Right hindlimb (tissue), 1 donor: ENCODE measurements around the gene GRM5.
"Not testable (repeated sequence)": the region's sequence is repeated elsewhere in the genome, so short reads cannot be mapped to it uniquely, and the experiment has no call there.

ENCODE experiments used
- DNase-seq: peaks from one replicate; pipeline ENCODE4 v3.0.0-alpha.2; 2018

GRM5 gene

GRCh38 chr11:88484873-88485621 is 580.7 kb downstream of the GRM5 start:
- DNase-seq: no peak

GRCh38 chr11:88482871-88483301 is 582.9 kb downstream of the GRM5 start:
- DNase-seq: no peak

- peak; percentile 80 for DNase-seq
Observed at GRCh38 chr11:88480223-88480622, 585.6 kb downstream of the GRM5 start.

DNA sequence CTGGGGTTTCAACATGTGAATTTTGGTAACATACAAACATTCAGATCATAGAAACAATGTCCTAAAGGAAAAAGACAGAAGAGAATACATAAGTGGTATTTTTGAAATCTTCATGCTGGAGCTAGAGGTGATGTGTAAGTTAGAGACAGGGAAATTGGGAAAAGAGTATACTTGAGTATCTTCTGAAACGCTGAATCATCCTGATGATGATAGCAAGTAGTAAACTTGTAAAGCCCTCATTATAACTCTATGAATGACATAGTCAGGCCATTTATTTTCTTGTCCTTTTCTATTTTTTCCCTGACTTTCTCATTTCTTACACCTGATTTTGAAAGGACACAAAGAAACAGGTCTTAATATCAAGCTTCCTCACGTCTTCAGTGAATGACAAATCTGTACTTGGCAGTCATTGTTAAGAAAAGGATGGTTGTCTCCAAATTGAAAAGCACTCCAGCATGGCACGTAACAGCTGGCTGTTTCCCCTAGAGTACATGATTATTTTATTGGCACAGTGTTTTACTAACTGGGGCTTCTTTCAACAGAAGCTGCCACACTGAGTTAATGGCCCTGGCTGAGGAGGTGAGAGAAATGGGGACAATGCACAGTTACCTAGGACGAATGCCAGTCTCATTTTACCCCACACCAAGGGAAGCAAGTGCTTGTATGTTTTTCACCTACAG is 587.5 kb downstream of the GRM5 start:
- peak; percentile 27 for DNase-seq

DNA sequence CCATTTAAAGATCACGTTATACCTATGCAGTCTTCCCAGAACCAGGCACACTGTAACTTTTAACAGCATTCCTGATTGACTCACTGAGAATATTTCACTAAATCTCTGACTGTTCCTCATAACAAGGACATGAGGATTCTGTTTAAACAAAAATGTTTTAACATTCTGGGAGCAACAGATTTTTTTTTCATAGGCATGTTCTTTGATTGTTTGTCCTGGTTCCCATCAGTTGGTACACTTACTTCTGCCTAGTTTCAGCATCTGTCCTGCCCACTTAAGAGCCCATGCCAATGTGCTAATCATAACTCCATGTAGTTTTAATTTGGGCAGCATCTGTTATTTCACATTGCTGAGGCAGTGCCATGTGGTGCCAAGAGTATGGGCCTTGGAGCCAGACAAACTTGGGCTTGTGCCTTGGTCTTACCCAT is 589.8 kb downstream of the GRM5 start:
- peak; percentile 30 for DNase-seq

- DNase-seq: no peak
Observed at GRCh38 chr11:88474655-88475054, 591.1 kb downstream of the GRM5 start.

- DNase-seq: no peak
Observed at GRCh38 chr11:88469561-88470225, 596.1 kb downstream of the GRM5 start.

GRCh38 chr11:88464528-88464927 is 601.3 kb downstream of the GRM5 start:
- DNase-seq: no peak

GRCh38 chr11:88463301-88463700 is 602.5 kb downstream of the GRM5 start:
- DNase-seq: not testable (repeated sequence)

DNA sequence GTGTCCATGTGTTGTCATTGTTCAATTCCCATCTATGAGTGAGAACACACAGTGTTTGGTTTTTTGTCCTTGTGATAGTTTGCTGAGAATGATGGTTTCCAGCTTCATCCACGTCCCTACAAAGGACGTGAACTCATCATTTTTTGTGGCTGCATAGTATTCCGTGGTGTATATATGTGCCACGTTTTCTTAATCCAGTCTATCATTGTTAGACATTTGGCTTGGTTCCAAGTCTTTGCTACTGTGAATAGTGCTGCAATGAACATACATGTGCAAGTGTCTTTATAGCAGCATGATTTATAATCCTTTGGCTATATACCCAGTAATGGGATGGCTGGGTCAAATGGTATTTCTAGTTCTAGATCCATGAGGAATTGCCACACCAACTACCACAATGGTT is 607.7 kb downstream of the GRM5 start:
- not testable (repeated sequence) for DNase-seq

- DNase-seq: no peak
Observed at GRCh38 chr11:88455974-88456373, 609.8 kb downstream of the GRM5 start.

DNA sequence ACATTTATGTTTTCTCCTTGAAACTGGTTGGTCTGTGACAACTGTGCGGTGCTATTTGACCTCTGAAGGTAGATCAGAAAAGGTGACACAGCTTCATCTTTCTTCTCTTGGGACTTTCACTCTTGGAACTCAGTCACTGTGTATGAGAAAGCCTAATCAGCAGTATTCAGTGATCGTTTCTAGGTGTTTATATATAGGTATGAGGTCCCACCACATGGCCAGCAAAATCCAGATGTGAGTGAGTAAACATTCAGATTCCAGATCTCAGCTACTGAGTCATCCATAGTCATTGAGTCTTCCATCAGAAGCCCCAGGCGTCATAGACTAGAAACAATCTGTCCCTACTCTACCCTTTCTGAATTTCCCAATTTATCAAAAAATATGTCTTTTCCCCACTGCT is 610.9 kb downstream of the GRM5 start:
- DNase-seq: no peak
